ENCODE results near the gene KDM2A.

The KDM2A gene

GRCh38 chr11:67288198-67288451 is 169.1 kb downstream of the KDM2A start:
- DNase-seq: no peak

GRCh38 chr11:67288452-67289225 is 169.6 kb downstream of the KDM2A start:
- peak; percentile 96 for DNase-seq

GRCh38 chr11:67289226-67289650 is 170.2 kb downstream of the KDM2A start, which contains the start of gene ANKRD13D:
TSS of gene ANKRD13D (plus strand) at chr11:67289303. CDS start at chr11:67289461, 158 bp downstream.
- DNase-seq: no peak

- no peak for DNase-seq
Measured at GRCh38 chr11:67289651-67290479, 170.8 kb downstream of the KDM2A start.

GRCh38 chr11:67290801-67291200 is 171.7 kb downstream of the KDM2A start:
- DNase-seq: no peak

GRCh38 chr11:67291481-67292381 is 172.7 kb downstream of the KDM2A start:
- no peak for DNase-seq

- no peak for DNase-seq
Measured at GRCh38 chr11:67292671-67293070, 173.6 kb downstream of the KDM2A start.

- DNase-seq: no peak
Measured at GRCh38 chr11:67293090-67293489, 174.0 kb downstream of the KDM2A start.

GRCh38 chr11:67295846-67296245 is 176.8 kb downstream of the KDM2A start:
- DNase-seq: no peak

- no peak for DNase-seq
Measured at GRCh38 chr11:67298786-67299185, 179.7 kb downstream of the KDM2A start.

GRCh38 chr11:67299471-67300191 is 180.6 kb downstream of the KDM2A start:
- DNase-seq: no peak

- no peak for DNase-seq
Measured at GRCh38 chr11:67300256-67300755, 181.2 kb downstream of the KDM2A start.

GRCh38 chr11:67300756-67301312 is 181.8 kb downstream of the KDM2A start:
- DNase-seq: no peak

- DNase-seq: no peak
Measured at GRCh38 chr11:67301313-67301921, 182.4 kb downstream of the KDM2A start.

- no peak for DNase-seq
Measured at GRCh38 chr11:67301951-67302516, 183.0 kb downstream of the KDM2A start.

GRCh38 chr11:67302571-67303131 is 183.6 kb downstream of the KDM2A start:
- no peak for DNase-seq

- DNase-seq: peak; percentile 81
Measured at GRCh38 chr11:67303132-67303834, 184.2 kb downstream of the KDM2A start, which contains the start of gene SSH3. TSS of gene SSH3 (plus strand) at chr11:67303530. CDS start at chr11:67303626, 96 bp downstream.

- no peak for DNase-seq
Measured at GRCh38 chr11:67303835-67304411, 184.9 kb downstream of the KDM2A start.

GRCh38 chr11:67304511-67305113 is 185.5 kb downstream of the KDM2A start:
- peak; percentile 58 for DNase-seq

Measured in activated CD8-positive, alpha-beta memory T cell treated with anti-CD3 and anti-CD28 coated beads for 24 hours (primary cell).